ENCODE data around the gene CTDSPL2.
A peak's percentile ranks its signal among the peaks of the same experiment; 100 is the strongest.

The CTDSPL2 gene

GRCh38 chr15:44532689-44533088 lies 105.3 kb downstream of the CTDSPL2 start:
- Mint-ChIP-seq H3K4me3 (no peak overlapping the region), H3K36me3 (ENCODE audit: low read depth) (peaks cover 9% of the 10 kb centered on the region), H3K27me3 (ENCODE audit: low read depth, poor library complexity) (peaks cover 3% of the 10 kb centered on the region), H3K4me1 (peaks cover 25% of the 10 kb centered on the region), H3K27ac (no peak overlapping the region), H3K9me3 (no peaks in the 10 kb centered on the region)
- TF ChIP-seq CTCF (IDR thresholded peaks at IDR 0.05): no peak
- no peak for DNase-seq

GRCh38 chr15:44535092-44535491 lies 107.7 kb downstream of the CTDSPL2 start:
- H3K4me3 Mint-ChIP-seq: peak overlapping the region; percentile 90
- H3K27ac Mint-ChIP-seq: peak overlapping the region; percentile 70
- H3K36me3 Mint-ChIP-seq (ENCODE audit: low read depth): peaks cover 15% of the 10 kb centered on the region
- no peak for DNase-seq
- peaks cover 3% of the 10 kb centered on the region for H3K27me3 Mint-ChIP-seq (ENCODE audit: low read depth, poor library complexity)
- H3K9me3 Mint-ChIP-seq: no peaks in the 10 kb centered on the region
- no peak for TF ChIP-seq CTCF (IDR thresholded peaks at IDR 0.05)
- peaks cover 33% of the 10 kb centered on the region for H3K4me1 Mint-ChIP-seq

DNA sequence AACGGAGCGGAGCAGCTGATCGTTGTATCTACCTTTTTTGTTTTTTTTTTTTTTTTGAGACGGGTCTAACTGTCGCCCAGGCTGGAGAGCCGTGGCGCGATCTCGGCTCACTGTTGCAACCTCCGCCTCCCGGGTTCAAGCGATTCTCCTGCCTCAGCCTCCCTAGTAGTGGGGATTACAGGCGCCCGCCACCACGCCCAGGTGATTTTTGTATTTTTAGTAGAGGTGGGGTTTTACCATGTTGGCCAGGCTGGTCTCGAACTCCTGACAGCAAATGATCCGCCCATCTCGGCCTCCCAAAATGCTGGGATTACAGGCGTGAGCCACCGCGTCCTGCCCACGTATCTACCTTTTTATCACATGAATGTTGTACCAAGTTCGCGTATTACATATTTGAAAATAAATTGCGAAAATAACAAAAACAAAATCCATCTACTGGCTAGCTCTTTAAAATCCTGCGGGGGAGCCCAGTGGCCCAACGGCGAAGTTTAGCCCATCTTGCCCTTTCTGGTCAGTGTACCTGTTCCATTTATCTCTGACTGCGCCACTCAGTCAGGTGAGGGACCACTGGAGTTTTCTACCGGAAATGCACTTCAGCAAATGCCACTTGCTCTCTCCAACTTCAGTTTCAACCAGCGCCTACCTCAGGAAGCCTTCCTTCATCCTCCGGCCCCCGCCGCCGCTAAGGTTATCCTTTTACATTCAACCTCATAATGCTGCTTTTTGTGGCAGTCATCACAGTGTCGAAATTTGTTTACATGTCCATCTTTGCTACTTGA lies 108.3 kb downstream of the CTDSPL2 start:
- peak; percentile 29 for DNase-seq
- peaks cover 30% of the 10 kb centered on the region for H3K4me1 Mint-ChIP-seq
- peak overlapping the region; percentile 90 for H3K4me3 Mint-ChIP-seq
- peak overlapping the region; percentile 98 for H3K27ac Mint-ChIP-seq
- no peaks in the 10 kb centered on the region for H3K9me3 Mint-ChIP-seq
- peaks cover 20% of the 10 kb centered on the region for H3K36me3 Mint-ChIP-seq (ENCODE audit: low read depth)
- H3K27me3 Mint-ChIP-seq (ENCODE audit: low read depth, poor library complexity): peaks cover 3% of the 10 kb centered on the region
- no peak for TF ChIP-seq CTCF (IDR thresholded peaks at IDR 0.05)

- DNase-seq: peak; percentile 85
- peaks cover 2% of the 10 kb centered on the region for H3K27me3 Mint-ChIP-seq (ENCODE audit: low read depth, poor library complexity)
- peaks cover 28% of the 10 kb centered on the region for H3K4me1 Mint-ChIP-seq
- H3K4me3 Mint-ChIP-seq: peak overlapping the region; percentile 90
- no peaks in the 10 kb centered on the region for H3K9me3 Mint-ChIP-seq
- H3K27ac Mint-ChIP-seq: peak overlapping the region; percentile 98
- peaks cover 24% of the 10 kb centered on the region for H3K36me3 Mint-ChIP-seq (ENCODE audit: low read depth)
- peak; percentile 19 for TF ChIP-seq CTCF (IDR thresholded peaks at IDR 0.05)
Observed at GRCh38 chr15:44536302-44536961, 109.0 kb downstream of the CTDSPL2 start.

GRCh38 chr15:44536962-44537734 lies 109.7 kb downstream of the CTDSPL2 start, which contains the start of gene EIF3J:
Gene EIF3J (plus strand): TSS chr15:44537147. CDS start chr15:44537195, 48 bp downstream.
- Mint-ChIP-seq H3K27ac (peak within 1 kb of the TSS; percentile 98), H3K9me3 (no peaks in the 10 kb centered on the region), H3K36me3 (ENCODE audit: low read depth) (peaks cover 31% of the 10 kb centered on the region), H3K4me1 (peaks cover 28% of the 10 kb centered on the region), H3K4me3 (peak within 1 kb of the TSS; percentile 90), H3K27me3 (ENCODE audit: low read depth, poor library complexity) (no peaks in the 10 kb centered on the region)
- TF ChIP-seq CTCF (IDR thresholded peaks at IDR 0.05): no peak
- peak; percentile 93 for DNase-seq

All from nephron progenitor cell (in vitro differentiated cells).